ENCODE results near the gene DHCR24. TPM values are rescaled to one million over a fixed set of nuclear protein-coding genes. Genes with fewer than 3 reads are reported as not detected.

Gene DHCR24
- total and polyA plus RNA-seq, 2 donors (not counting 3 experiments of a cell fraction or from before 2014, with no cell fraction given), result 223 to 239 TPM

DNA sequence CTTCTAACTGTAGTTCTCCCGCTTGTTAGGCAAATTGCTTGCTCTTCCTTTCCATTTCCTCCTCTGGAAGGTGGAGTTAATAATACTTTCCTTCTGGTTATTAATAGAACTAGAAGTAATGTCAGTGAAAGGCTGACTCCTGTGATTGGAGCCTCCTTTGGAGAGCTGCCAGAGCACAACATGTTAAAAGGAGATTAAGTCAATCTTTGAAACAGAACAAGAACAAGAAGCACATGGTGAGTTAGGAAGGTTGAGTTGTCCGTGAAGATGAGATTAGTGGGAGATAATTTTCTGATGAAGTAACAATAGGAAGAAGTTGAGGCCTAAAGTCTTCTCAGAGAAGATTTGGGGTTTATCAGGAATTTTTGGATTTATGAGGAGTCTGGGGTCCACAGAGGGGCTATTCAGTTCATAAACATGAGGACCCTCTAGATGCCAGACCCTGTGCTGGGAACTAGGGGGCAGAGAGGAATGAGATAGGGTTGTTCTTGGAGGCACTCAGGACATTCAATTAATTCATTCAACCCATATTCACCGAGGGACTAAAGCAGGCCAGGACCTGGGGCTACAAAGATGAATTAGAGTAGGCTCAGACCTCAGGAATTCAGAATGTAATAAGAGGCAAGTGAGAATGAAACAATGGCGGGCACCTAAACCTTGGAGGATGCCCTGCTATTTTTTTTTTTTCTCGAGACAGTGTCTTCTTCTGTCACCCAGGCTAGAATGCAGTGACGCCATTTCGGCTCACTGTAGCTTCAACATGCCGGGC is 40.7 kb upstream of the DHCR24 start:
- DNase-seq (ENCODE audit: low read depth, low spot score), result peak; percentile 33
- CTCF ChIA-PET, result interaction anchor here (1.0 to 3.1 kb wide), 5 partner anchors 13 to 69 kb away, joined by 3 to 14 read pairs (median 4); no protein-coding TSS in a partner anchor

More for the DNA sequence above, 40.7 kb upstream of the DHCR24 start:
- Histone ChIP-seq H3K36me3 (ENCODE audit: control insufficient read depth in 2 of 2, extremely low read depth in 1 of 2, insufficient read depth in 2 of 2, low read length in 2 of 2) (no peaks in the 10 kb centered on the region), H3K27ac (ENCODE audit: insufficient read depth, low read depth, low read length) (no peak overlapping the region), H3K27me3 (ENCODE audit: control insufficient read depth in 2 of 2, insufficient read depth in 2 of 2, low read length in 2 of 2) (peaks cover 4 to 13% of the 10 kb centered on the region in 2 experiments), H3K9me1 (replicated peaks; ENCODE audit: control insufficient read depth, extremely low read depth, insufficient read depth, low read length) (no peaks in the 10 kb centered on the region), H3K79me2 (ENCODE audit: control insufficient read depth, insufficient read depth, low read length) (no peaks in the 10 kb centered on the region), H3K4me3 (replicated peaks in 1 of 3; ENCODE audit: insufficient read depth in 1 of 3, low read depth in 1 of 3, low read length in 3 of 3) (no peak overlapping the region), H3K9me3 (replicated peaks; ENCODE audit: control insufficient read depth, insufficient read depth, low read length) (no peaks in the 10 kb centered on the region), H4K20me1 (replicated peaks; ENCODE audit: control insufficient read depth, extremely low read depth, insufficient read depth, low read length) (no peaks in the 10 kb centered on the region), H3K4me2 (ENCODE audit: insufficient read depth, low read length) (no peak overlapping the region), H3K4me1 (ENCODE audit: control insufficient read depth, extremely low read depth, insufficient read depth, low read length) (no peaks in the 10 kb centered on the region), H2AFZ (ENCODE audit: low read depth, low read length) (no peak overlapping the region), H3K9ac (replicated peaks; ENCODE audit: extremely low read depth, insufficient read depth, low read length) (no peak overlapping the region)
- FAIRE-seq, result no peak
- dilution Hi-C loops (cut with MboI; ENCODE audit: extremely low pct_ligation_motif_present, low sequenced_read_pairs) (no loop called here), intact Hi-C loops (cut with micrococcal nuclease) (no loop called here)
- BruUV-seq (replicated peaks), result no TSS peak
- TF ChIP-seq JUN (IDR thresholded peaks at IDR 0.05; ENCODE audit: borderline replicate concordance, insufficient read depth, insufficient read length, low read depth) (no peak), FOS (IDR thresholded peaks at IDR 0.05; ENCODE audit: borderline replicate concordance, insufficient read depth, low read length) (no peak), POLR2A (IDR thresholded peaks at IDR 0.05; ENCODE audit: low read depth, low read length) (no peak), EZH2 (IDR thresholded peaks at IDR 0.05; ENCODE audit: borderline replicate concordance, low read depth, low read length, severe bottlenecking) (no peak), GATA2 (IDR thresholded peaks at IDR 0.05; ENCODE audit: insufficient read depth, insufficient read length, low read depth, low read length) (no peak), POLR2AphosphoS5 (IDR thresholded peaks at IDR 0.05; ENCODE audit: insufficient read depth, low read depth, low read length) (no peak)
- TF ChIP-seq, protein P1, sequence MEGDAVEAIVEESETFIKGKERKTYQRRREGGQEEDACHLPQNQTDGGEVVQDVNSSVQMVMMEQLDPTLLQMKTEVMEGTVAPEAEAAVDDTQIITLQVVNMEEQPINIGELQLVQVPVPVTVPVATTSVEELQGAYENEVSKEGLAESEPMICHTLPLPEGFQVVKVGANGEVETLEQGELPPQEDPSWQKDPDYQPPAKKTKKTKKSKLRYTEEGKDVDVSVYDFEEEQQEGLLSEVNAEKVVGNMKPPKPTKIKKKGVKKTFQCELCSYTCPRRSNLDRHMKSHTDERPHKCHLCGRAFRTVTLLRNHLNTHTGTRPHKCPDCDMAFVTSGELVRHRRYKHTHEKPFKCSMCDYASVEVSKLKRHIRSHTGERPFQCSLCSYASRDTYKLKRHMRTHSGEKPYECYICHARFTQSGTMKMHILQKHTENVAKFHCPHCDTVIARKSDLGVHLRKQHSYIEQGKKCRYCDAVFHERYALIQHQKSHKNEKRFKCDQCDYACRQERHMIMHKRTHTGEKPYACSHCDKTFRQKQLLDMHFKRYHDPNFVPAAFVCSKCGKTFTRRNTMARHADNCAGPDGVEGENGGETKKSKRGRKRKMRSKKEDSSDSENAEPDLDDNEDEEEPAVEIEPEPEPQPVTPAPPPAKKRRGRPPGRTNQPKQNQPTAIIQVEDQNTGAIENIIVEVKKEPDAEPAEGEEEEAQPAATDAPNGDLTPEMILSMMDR (IDR thresholded peaks at IDR 0.05; ENCODE audit: extremely low read depth in 1 of 2, insufficient read depth in 1 of 2, low read depth in 1 of 2, low read length in 2 of 2), result no peak
- TF ChIP-seq, protein P2, sequence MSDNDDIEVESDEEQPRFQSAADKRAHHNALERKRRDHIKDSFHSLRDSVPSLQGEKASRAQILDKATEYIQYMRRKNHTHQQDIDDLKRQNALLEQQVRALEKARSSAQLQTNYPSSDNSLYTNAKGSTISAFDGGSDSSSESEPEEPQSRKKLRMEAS (IDR thresholded peaks at IDR 0.05; ENCODE audit: insufficient read depth, insufficient read length), result no peak
- POLR2A ChIA-PET, result interaction anchor here (0.7 kb wide), 1 partner anchor 25 kb away, joined by 3 read pairs; no protein-coding TSS in a partner anchor

All from endothelial cell of umbilical vein (primary cell).